T-helper 9 cell (primary cell): ENCODE results near the gene MRPL9.

Source experiments
- DNase-seq: peaks from one replicate; pipeline ENCODE4 v3.0.0-alpha.2; 2020
- total RNA-seq, 2 donors: gene quantifications; one replicate each; lab custom pipeline; 2026; lab: John Stamatoyannopoulos, UW

The MRPL9 gene
- 50.9 to 62.8 reads per million in 2 donors for total RNA-seq

- DNase-seq, result peak; percentile 77
These were observed at the start of gene MRPL9 for GRCh38 chr1:151762941-151763921. Gene MRPL9, minus strand, starts transcription at chr1:151763496. Its CDS starts 17 bp downstream, at chr1:151763479.

- DNase-seq, result no peak
These were observed 47.9 kb upstream of the MRPL9 start for GRCh38 chr1:151811181-151811580.

DNA sequence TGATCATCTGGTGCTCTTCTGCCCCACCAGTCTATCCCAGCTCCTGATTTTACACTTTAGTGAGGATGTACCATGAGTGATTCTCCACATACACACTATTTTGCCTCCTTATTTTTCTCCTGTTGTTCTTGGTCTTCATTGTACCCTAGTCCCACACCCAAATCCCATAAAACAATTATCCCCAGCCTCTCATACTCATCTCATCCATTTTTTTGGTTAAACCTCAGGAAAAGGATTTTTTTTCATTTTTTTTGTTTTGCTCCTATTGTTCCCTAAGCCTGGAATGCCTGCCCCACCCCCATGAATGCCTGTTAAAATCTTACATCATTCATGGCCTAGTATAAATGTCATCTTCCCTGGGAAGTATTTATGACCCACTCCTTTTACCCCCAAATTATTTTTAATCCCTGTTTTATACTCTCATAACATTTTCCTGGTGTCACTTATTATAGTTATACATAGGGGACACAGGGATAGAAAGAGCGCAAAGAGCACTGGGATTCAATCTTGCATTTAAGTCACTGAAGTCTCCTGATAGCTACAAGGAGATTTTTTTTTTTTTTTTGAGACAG lies 46.8 kb upstream of the MRPL9 start:
- no peak for DNase-seq

DNA sequence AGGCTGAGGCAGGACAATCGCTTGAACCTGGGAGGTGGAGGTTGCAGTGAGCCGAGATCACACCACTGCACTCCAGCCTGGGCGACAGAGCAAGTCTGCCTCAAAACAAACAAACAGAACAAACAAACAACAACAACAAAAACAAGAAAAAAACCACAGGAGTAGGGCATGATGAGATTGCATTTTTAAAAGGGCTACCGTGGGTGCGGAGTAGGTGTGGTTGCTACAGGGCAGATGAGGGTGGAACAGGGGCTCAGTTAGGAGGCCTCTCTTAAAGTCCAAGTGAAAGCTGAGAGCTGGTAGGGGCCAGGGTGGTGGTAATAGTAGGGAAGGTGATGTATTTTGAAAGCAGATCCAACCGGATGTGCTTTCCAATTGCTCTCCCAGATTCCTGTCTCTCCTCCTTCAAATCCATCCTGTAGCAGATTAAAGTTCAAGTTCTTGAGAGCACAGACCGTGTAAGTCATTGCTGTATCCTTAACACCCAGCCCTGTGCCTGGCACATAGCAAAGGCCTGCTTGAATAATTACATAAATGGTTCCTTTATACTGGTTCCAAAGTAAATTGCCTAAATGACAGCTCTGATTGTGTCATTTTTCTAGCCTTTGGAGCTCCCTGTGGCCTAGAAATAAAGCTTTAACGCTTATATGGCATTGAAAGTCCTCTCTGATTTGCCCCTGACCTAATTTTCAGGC lies 46.1 kb upstream of the MRPL9 start:
- no peak for DNase-seq

DNA sequence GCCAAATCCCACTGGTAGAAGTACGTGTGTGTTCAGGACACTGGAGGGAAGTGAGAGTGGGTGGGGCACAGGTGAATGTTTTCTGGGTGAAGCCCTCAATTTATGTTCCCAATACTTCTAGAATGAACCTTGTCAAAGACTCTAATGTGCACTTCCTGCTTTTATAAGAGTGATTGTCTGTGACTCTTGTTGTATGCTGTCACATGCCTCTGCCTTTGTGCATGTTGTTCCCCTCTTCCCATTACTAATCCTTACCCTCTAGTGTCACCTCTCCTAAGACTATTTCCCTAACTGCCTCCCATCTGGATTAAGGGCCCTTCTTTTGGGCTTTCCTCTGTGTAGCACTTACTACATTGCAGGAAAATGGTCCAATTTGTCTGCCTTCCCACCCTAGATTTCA lies 44.5 kb upstream of the MRPL9 start:
- no peak for DNase-seq

- DNase-seq, result no peak
These were observed 43.8 kb upstream of the MRPL9 start for GRCh38 chr1:151807131-151807530.

DNA sequence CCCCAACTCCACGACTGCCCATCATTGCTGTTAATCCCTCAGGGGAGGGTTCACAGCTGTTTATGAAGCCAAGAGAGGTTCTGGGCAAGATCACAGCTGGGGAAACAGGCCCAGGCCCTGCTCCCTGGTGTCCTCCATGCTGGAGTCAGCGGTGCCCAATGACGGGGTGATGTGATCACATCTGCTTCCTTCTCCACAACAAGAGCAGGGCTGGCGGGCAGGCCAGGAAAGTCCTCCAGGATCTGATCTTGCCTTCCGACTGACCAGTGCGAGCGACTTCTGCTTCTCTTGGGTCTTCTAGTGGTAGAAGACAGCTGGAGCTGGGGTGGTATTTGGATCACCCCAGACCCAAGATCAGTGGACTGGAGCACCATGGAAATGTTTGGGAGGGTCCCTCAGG lies 42.9 kb upstream of the MRPL9 start:
- DNase-seq, result no peak

DNA sequence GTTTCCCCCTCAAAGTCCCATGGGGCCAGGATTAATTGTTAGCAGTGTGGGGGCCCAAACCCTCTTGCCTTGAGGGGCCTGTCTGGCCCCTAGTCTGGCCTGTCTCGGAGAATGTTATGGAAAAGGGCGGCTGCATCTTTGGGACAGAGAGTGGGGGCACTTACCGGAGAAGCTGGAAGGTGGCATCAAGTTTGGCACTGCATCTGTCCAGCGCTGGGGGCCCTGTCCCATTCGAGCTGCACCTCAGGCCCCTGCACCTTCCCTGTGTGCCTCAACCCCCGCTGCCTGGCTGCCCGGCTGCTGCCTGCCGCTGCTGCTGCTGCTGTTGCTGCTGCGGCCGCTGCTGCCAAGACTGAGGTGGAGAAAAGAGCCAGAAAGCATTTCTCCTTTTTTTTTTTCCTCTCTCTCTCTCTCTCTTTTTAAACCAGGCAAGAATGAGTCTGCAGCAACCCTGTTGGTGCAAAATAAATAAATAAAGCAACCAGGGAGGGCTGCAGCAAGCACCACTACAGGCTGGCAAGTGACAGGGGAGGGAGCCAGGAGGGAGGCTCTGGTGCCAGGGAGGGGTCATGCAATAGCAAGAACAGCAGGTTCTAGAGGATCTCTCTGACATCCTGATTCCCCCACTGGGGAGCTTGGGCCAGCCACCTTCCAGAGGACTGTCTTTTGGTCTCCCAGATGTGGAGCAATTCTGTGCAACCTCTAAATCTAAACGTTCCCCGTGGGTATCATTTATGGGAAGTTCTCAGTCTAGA lies 41.9 kb upstream of the MRPL9 start, which contains the start of gene LINGO4:
Gene LINGO4, minus strand, starts transcription at position 354 of the 755 bp plus-strand sequence. CDS start 2,715 bp downstream, outside the sequence.
- no peak for DNase-seq

DNA sequence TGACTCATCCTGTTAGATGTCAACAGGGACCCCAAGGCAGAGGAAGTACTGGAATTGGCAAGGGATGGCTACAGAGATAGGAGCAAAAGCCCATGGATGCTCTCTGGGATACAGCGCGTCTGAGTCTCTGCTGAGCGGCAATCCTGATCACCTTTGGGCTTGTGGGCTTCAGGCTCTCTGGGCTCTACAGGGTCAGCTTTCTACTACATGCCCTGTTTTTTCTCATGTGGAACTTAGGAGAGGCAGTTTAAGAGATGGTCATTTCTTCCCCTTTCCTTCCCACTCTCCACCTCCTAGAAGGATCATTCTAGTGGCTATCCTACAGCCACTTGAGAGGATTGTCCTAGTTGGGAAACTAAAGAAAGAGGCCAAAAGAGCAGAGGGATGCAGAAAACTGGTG lies 40.6 kb upstream of the MRPL9 start:
- no peak for DNase-seq

DNA sequence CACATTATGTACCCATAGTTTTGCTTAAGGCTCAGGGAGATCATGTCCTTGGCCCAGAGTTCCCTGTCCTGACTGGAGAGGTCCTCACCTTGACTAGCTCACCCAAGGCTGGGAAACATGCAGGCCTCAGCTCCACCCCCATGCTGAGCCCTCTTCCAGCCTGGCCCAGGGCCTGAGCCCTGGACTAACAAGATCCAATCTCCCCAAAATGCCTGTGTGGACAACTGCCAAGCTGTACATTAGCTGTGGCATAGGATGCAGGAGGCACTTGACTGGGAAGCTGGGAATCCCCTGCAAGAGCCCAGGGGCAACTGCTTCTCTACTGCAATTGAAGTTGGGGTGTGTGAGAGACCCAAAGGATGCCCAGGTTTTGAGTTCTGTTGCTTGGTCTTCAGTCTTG lies 39.9 kb upstream of the MRPL9 start:
- DNase-seq, result no peak

GRCh38 chr1:151802372-151802771 lies 39.1 kb upstream of the MRPL9 start:
- DNase-seq, result no peak

DNA sequence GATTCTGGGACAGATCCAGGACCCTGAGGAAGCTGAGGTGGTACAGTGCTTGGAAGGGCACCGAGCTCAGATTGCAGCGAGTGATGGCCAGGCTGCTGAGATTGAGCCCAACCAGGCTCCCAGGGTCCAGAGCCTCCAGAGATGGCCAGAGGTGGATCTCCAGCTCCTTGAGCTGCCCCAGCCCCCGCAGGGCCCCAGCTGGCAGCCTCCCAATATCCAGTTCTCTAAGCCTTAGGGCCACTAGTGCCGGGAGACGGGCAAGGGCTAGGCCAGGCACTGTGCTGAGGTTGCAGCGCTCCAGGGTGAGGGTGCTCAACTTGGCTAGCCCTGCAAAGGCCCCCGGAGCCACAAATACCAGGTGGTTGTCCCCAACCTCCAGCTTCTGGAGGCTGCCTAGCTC lies 38.5 kb upstream of the MRPL9 start:
- no peak for DNase-seq

- no peak for DNase-seq
These were observed 38.1 kb upstream of the MRPL9 start for GRCh38 chr1:151801310-151801820.

DNA sequence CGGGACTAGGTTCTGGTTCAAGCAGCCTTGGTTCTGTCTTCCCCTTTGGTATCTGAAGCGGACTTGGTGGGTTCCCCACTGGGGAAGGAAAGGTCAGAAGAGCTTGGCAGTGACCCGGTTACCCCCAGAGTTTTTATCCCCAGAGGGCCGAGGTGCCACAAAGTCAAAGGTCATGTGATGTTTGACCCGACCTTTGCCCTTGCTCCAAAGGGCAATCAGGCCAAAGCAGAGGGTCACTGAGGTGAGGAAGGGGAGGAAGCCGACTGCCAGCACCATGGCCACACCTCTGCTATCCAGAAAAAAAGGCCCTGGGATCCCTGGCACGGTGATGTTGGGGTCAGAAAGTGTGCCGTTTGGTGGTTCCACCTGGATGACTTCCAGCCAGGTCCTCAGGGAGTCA lies 37.5 kb upstream of the MRPL9 start:
- no peak for DNase-seq

GRCh38 chr1:151799179-151800022 lies 36.1 kb upstream of the MRPL9 start:
- no peak for DNase-seq

DNA sequence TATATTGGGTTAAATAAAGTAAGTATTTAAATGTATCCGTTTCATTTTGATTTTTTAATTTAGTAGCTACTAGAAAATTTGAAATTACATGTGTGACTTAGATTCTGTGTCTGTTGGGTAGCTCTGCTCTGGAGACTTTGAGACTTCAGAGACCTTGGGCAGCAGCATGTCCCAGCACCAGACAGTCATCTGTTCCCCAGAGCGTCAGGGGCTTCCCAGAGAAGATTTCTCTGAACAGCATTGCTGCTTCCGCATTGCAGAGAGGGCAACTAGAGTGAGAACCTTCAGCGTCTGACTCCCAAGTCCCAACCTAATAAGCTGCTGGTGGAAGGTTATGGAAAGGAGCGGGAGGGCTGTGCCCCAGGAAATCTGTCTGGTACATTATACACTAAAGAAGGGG lies 35.3 kb upstream of the MRPL9 start:
- no peak for DNase-seq

DNA sequence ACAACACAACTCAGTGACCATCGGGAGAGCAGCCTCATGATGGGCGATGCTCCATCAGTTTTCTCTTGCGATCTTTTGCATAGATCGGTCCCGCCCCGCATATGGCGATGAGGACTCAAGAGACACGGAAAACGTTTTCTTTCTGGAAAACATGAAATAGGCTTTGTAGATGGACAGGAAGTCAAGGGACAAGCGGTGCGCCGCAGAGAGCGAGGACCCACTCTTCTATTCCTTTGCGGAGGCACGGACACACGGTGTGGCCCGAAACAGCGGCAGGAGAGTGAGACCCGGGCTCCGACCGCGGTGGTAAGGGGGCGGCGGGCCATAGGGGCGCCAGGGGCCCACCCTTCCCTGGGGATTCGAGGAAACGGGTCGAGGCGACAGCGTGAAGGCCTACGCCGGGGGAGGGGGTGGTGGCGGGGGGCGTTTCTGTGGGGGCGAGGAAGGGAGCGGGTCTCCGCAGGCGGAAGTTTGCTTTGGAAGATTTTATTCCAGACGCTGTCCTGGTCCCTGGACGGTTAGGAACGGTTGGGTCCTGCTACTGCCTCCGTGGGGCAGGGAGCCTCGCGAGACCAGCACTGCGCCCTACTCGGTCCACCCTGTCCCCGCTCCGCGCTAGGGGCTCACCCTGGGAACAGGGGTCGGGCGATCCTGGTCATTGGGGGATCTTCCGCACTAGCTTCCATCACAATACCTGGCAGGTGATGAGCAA lies 27.8 kb upstream of the MRPL9 start:
- DNase-seq, result peak; percentile 10

DNA sequence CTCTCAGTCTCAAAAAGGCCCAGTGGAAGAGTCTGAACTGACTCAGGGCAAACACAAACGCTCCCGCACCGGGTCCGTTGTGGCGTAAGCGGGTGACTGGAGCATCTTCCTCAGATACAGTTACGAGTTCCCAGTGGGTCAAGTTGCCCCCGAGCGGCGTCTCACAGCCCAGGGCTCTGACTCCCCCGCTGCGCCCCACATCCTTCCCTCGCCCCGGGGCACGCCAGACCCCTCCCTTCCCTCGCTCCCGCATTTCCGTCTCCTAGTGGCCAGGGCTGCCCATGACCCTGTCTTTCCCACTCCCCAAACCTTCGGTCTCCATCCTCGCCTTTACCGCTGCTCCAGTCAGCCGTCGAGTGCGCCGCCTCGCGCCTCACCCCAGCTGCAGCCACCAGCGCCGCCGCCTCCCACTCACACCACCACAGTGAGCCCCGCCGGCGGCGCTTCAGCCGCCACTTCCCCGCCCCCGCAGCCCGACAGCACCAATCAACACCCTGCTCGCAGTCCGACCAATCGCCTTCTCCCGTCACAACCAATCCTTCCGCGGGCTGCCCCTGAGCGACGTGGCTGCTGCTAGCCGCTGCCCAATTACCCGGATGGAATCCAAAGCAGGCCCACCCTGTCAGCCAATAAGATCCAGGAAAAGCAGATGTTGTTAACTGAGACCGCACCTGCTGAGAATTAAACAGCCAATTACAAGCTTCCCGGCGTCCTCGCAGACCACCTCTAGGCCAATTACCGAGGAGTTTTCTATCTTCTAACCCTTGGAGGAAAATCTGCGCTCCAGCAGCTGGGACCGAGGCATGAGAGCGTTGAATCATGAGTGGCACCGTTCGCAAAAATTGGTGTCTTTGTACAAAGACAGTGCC lies 27.0 kb upstream of the MRPL9 start, which contains the start of gene TDRKH:
Gene TDRKH, minus strand, starts transcription at position 430 of the 869 bp plus-strand sequence. CDS start 7,478 bp downstream, outside the sequence.
- DNase-seq, result peak; percentile 96

GRCh38 chr1:151787689-151788088 lies 24.4 kb upstream of the MRPL9 start:
- no peak for DNase-seq

GRCh38 chr1:151783796-151784195 lies 20.5 kb upstream of the MRPL9 start:
- no peak for DNase-seq
